ENCODE data around the gene ICAM4. TPM values are rescaled to one million over a fixed set of nuclear protein-coding genes. Genes with fewer than 3 reads are reported as not detected.

Gene ICAM4
- total RNA-seq, 4 donors from 2014 or later, result 1.3 TPM; not detected in 3

DNA sequence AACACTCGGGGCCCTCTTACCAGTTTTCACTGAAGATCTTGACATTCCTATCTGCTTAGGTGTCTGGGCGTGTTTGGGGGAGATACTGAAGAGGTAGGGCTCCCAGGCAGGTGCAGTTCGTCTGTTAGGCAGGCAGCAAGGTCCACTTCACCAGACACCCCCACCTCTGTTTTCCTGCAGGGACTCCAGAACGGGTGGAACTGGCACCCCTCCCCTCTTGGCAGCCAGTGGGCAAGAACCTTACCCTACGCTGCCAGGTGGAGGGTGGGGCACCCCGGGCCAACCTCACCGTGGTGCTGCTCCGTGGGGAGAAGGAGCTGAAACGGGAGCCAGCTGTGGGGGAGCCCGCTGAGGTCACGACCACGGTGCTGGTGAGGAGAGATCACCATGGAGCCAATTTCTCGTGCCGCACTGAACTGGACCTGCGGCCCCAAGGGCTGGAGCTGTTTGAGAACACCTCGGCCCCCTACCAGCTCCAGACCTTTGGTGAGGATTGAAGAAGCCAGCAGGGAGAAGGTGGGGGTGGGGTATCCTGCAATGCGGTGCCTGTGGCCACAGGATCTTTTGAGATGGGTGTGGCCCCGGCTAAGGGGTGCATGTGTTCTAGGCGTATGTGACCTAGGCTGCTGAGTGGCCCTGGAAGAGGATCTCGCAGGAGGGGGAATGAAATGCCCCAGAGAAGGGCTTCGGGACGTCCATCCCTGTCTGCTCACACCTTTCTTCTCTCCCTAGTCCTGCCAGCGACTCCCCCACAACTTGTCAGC, 3.3 kb upstream of the ICAM4 start:
- Histone ChIP-seq H3K9me3 (no peaks in the 10 kb centered on the region), H3K27me3 (peaks cover 0 to 19% of the 10 kb centered on the region in 2 donors), H3K4me1 (peaks cover 0 to 21% (median 14%) of the 10 kb centered on the region in 4 donors), H3K36me3 (peaks cover 0 to 54% (median 4%) of the 10 kb centered on the region in 3 donors), H3K27ac (no peak overlapping the region), H3K4me3 (no peak overlapping the region)
- TF ChIP-seq POLR2A (IDR thresholded peaks at IDR 0.05) (no peak), EP300 (IDR thresholded peaks at IDR 0.05) (no peak), CTCF (IDR thresholded peaks at IDR 0.05) (no peak)
- no peak for DNase-seq (ENCODE audit: low spot score in 2 of 2)
- WGBS, 2 donors, result 74 to 79% methylated on average over 20 to 23 of the region's 23 CpGs

DNA sequence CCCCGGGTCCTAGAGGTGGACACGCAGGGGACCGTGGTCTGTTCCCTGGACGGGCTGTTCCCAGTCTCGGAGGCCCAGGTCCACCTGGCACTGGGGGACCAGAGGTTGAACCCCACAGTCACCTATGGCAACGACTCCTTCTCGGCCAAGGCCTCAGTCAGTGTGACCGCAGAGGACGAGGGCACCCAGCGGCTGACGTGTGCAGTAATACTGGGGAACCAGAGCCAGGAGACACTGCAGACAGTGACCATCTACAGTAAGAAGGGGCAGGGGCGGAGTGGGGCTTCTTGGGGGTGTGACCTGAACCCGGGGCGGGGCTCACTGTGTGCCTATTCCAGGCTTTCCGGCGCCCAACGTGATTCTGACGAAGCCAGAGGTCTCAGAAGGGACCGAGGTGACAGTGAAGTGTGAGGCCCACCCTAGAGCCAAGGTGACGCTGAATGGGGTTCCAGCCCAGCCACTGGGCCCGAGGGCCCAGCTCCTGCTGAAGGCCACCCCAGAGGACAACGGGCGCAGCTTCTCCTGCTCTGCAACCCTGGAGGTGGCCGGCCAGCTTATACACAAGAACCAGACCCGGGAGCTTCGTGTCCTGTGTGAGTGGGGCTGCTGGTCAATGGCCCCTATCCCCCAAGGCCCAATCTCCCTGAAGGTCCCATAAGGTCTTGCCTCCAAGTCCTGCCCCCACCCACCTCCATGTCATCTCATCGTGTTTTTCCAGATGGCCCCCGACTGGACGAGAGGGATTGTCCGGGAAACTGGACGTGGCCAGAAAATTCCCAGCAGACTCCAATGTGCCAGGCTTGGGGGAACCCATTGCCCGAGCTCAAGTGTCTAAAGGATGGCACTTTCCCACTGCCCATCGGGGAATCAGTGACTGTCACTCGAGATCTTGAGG, 2.4 kb upstream of the ICAM4 start:
- 87 to 88% methylated on average over 32 to 33 of the region's 34 CpGs for WGBS, 2 donors
- DNase-seq (ENCODE audit: low spot score in 2 of 2), result no peak
- H3K27me3 ChIP-seq, result peaks cover 0 to 27% of the 10 kb centered on the region in 2 donors

DNA sequence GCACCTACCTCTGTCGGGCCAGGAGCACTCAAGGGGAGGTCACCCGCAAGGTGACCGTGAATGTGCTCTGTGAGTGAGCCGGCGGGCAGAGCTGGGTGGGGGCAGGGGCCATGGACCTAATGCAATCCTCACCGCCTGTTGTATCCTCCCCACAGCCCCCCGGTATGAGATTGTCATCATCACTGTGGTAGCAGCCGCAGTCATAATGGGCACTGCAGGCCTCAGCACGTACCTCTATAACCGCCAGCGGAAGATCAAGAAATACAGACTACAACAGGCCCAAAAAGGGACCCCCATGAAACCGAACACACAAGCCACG, 1.8 kb upstream of the ICAM4 start:
- peaks cover 0 to 33% of the 10 kb centered on the region in 2 donors for H3K27me3 ChIP-seq
- peaks cover 0 to 36% (median 27%) of the 10 kb centered on the region in 4 donors for H3K4me1 ChIP-seq
- no peak overlapping the region for H3K27ac ChIP-seq
- H3K36me3 ChIP-seq, result peaks cover 0 to 44% (median 4%) of the 10 kb centered on the region in 3 donors
- no peak for DNase-seq (ENCODE audit: low spot score in 2 of 2)
- TF ChIP-seq CTCF (IDR thresholded peaks at IDR 0.05), result no peak
- no peak for TF ChIP-seq POLR2A (IDR thresholded peaks at IDR 0.05)
- TF ChIP-seq EP300 (IDR thresholded peaks at IDR 0.05), result no peak
- 89 to 93% methylated on average over 12 to 13 of the region's 13 CpGs for WGBS, 2 donors
- H3K4me3 ChIP-seq, result no peak overlapping the region
- H3K9me3 ChIP-seq, result no peaks in the 10 kb centered on the region

More for the DNA sequence above, 2.4 kb upstream of the ICAM4 start:
- no peak for TF ChIP-seq POLR2A (IDR thresholded peaks at IDR 0.05)
- TF ChIP-seq EP300 (IDR thresholded peaks at IDR 0.05), result no peak
- no peak for TF ChIP-seq CTCF (IDR thresholded peaks at IDR 0.05)
- Histone ChIP-seq H3K9me3 (no peaks in the 10 kb centered on the region), H3K27ac (no peak overlapping the region), H3K36me3 (peaks cover 0 to 45% (median 4%) of the 10 kb centered on the region in 3 donors), H3K4me3 (no peak overlapping the region), H3K4me1 (peaks cover 0 to 30% (median 22%) of the 10 kb centered on the region in 4 donors)

DNA sequence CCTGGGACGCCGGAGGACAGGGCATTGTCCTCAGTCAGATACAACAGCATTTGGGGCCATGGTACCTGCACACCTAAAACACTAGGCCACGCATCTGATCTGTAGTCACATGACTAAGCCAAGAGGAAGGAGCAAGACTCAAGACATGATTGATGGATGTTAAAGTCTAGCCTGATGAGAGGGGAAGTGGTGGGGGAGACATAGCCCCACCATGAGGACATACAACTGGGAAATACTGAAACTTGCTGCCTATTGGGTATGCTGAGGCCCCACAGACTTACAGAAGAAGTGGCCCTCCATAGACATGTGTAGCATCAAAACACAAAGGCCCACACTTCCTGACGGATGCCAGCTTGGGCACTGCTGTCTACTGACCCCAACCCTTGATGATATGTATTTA, 1.4 kb upstream of the ICAM4 start:
- H3K9me3 ChIP-seq, result no peaks in the 10 kb centered on the region
- no peak for DNase-seq (ENCODE audit: low spot score in 2 of 2)
- peaks cover 0 to 38% of the 10 kb centered on the region in 2 donors for H3K27me3 ChIP-seq
- TF ChIP-seq EP300 (IDR thresholded peaks at IDR 0.05) (no peak), CTCF (IDR thresholded peaks at IDR 0.05) (no peak), POLR2A (IDR thresholded peaks at IDR 0.05) (no peak)
- H3K36me3 ChIP-seq, result peaks cover 0 to 42% (median 4%) of the 10 kb centered on the region in 3 donors
- H3K27ac ChIP-seq, result no peak overlapping the region
- WGBS, 2 donors, result 80 to 87% methylated on average over 4 of the region's 4 CpGs
- no peak overlapping the region for H3K4me3 ChIP-seq
- H3K4me1 ChIP-seq, result peaks cover 0 to 41% (median 32%) of the 10 kb centered on the region in 4 donors

All from tibial nerve (tissue), 4 donors.